Testis (tissue), 2 donors: ENCODE data around the gene TCF7.

Experiments used
- POLR2A ChIP-seq: fragments of 450-650 bp; IDR thresholded peaks from one replicate; pipeline ENCODE4 v1.6.1; 2017; ENCODE audit warnings: antibody characterized with exemption, mild to moderate bottlenecking, moderate library complexity
- TF ChIP-seq, protein P1 (sequence below), 3 experiments: fragments of 450-650 bp in 2 of 3; fragments of 200-600 bp in 1 of 3; sonication (generic) in 1 of 3; IDR thresholded peaks; one replicate each; pipeline ENCODE4 v1.5.1; 2016 to 2019; ENCODE audit warnings: antibody characterized with exemption in 3 of 3, mild to moderate bottlenecking in 2 of 3, moderate library complexity in 1 of 3

DNA sequence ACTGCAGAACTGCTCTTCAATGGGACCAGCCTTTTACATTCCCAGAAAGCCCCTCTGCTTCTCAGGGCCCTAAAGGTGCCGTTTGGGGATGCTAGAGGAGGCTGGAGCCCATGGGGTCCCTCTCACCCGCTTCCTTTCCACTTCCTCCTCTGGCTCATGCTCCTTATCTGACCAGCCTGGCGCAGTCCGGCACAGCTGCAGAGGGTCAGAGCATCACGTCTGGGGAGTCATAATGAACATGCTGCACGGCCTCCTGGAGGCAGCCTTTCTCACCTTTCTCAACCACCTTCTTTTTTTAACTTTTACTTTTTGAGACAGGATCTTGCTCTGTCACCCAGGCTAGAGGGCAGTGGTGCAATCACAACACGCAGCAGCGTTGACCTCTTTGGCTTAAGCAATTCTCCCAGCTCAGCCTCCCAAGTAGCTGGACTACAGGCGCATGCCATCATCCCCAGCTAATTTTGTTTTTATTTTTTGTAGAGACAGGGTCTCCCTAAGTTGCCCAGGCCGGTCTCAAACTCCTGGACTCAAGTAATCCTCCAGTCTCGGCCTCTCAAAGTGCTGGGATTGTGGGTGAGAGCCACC is 15.1 kb upstream of the TCF7 start:
- TF ChIP-seq, protein P1, sequence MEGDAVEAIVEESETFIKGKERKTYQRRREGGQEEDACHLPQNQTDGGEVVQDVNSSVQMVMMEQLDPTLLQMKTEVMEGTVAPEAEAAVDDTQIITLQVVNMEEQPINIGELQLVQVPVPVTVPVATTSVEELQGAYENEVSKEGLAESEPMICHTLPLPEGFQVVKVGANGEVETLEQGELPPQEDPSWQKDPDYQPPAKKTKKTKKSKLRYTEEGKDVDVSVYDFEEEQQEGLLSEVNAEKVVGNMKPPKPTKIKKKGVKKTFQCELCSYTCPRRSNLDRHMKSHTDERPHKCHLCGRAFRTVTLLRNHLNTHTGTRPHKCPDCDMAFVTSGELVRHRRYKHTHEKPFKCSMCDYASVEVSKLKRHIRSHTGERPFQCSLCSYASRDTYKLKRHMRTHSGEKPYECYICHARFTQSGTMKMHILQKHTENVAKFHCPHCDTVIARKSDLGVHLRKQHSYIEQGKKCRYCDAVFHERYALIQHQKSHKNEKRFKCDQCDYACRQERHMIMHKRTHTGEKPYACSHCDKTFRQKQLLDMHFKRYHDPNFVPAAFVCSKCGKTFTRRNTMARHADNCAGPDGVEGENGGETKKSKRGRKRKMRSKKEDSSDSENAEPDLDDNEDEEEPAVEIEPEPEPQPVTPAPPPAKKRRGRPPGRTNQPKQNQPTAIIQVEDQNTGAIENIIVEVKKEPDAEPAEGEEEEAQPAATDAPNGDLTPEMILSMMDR (IDR thresholded peaks at IDR 0.05): no peak
- TF ChIP-seq POLR2A: no peak
